Activated B cell treated with CpG ODN at 0.5 μM for 24 hours (primary cell): ENCODE results near the gene RTP3. TPM values are rescaled to one million over a fixed set of nuclear protein-coding genes. Genes with fewer than 3 reads are reported as not detected.

Experiments
- ATAC-seq: fragments of 200-7000 bp; cut with Tn5 transposase; one replicate; pipeline ENCODE4 v1.10.0; 2021; ENCODE audit warnings: low read depth, mild to moderate bottlenecking, moderate library complexity
- CTCF ChIA-PET: fragments of 350-600 bp; sonication (Branson Sonifier 250); formaldehyde crosslinking; loops from one replicate; lab custom pipeline; 2021; ENCODE audit warnings: antibody characterized with exemption; lab: Charles Lee
- POLR2A ChIA-PET: fragments of 350-600 bp; sonication (Branson Sonifier 250); formaldehyde crosslinking; loops from one replicate; lab custom pipeline; 2021; ENCODE audit warnings: antibody characterized with exemption; lab: Charles Lee
- DNase-seq: peaks from one replicate; pipeline ENCODE4 v3.0.0; 2022
- H3K27ac Mint-ChIP-seq: one replicate; pipeline ENCODE4 v1.8.0; 2020; ENCODE audit warnings: mixed read lengths
- H3K27me3 Mint-ChIP-seq: one replicate; pipeline ENCODE4 v1.8.0; 2021; ENCODE audit warnings: mixed read lengths
- H3K36me3 Mint-ChIP-seq: one replicate; pipeline ENCODE4 v1.8.0; 2021; ENCODE audit warnings: low read depth, mixed read lengths
- H3K4me1 Mint-ChIP-seq: one replicate; pipeline ENCODE4 v1.8.0; 2021; ENCODE audit warnings: mixed read lengths
- H3K4me3 Mint-ChIP-seq: one replicate; pipeline ENCODE4 v1.8.0; 2020; ENCODE audit warnings: mild to moderate bottlenecking, mixed read lengths
- H3K9me3 Mint-ChIP-seq: one replicate; pipeline ENCODE4 v1.8.0; 2020; ENCODE audit warnings: mixed read lengths
- intact Hi-C: fragments of 100-400 bp; cut with micrococcal nuclease; formaldehyde crosslinking; loops from one replicate; pipeline ENCODE4 v1.15.1; 2024
- total RNA-seq: library from RNA; stranded (reverse); gene quantifications from 2 replicates; pipeline ENCODE4 v1.2.3, GENCODE V29; 2022
- TF ChIP-seq, protein P1 (sequence below): fragments of 200-600 bp; IDR thresholded peaks from one replicate; pipeline ENCODE4 v1.8.0; 2022; ENCODE audit warnings: antibody characterized with exemption, mild to moderate bottlenecking

Gene RTP3
- total RNA-seq, 1 donor from 2014 or later, result not detected

DNA sequence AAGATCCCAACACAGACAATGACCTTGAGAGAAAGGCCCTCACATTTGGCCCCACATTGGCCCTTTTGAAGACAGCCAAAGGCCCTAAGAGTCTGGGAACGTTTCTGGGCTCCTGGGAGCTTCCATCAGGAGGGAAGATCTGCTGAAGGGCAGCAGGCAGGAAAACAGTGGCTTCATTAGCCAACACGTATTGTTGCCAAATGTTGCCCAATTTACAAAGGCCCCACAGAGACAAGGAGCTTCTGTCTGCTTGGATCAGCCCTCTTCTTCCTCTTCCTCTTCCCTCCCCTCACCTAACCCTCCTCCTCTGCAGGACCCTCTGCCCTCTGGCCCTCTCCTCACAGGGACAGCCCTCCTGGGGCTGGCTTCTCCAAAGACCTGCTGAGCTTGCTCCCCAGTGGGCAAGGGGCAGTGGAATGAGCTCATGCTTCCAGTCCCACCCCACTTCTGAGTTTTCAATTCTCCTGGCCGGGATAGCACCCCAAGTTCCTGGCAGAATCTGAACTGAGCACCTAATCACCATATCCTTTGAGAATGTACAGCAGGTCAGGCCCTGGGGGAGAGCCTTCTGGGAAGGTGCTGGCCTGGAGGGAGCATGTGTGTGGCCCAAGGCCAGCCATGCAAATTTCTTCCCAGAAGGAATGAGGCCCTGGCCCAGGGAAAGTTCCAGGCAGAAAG, 28.0 kb upstream of the RTP3 start:
- Mint-ChIP-seq H3K27ac (no peak overlapping the region), H3K27me3 (peaks cover 12% of the 10 kb centered on the region), H3K4me3 (no peak overlapping the region), H3K36me3 (no peaks in the 10 kb centered on the region), H3K9me3 (peaks cover 7% of the 10 kb centered on the region), H3K4me1 (no peaks in the 10 kb centered on the region)
- ChIA-PET POLR2A (no interaction called here), CTCF (interaction anchor here (1.2 to 1.5 kb wide), 3 partner anchors 19 to 160 kb away, joined by 3 to 4 read pairs (median 3); no protein-coding TSS in a partner anchor)
- no peak for ATAC-seq
- TF ChIP-seq, protein P1, sequence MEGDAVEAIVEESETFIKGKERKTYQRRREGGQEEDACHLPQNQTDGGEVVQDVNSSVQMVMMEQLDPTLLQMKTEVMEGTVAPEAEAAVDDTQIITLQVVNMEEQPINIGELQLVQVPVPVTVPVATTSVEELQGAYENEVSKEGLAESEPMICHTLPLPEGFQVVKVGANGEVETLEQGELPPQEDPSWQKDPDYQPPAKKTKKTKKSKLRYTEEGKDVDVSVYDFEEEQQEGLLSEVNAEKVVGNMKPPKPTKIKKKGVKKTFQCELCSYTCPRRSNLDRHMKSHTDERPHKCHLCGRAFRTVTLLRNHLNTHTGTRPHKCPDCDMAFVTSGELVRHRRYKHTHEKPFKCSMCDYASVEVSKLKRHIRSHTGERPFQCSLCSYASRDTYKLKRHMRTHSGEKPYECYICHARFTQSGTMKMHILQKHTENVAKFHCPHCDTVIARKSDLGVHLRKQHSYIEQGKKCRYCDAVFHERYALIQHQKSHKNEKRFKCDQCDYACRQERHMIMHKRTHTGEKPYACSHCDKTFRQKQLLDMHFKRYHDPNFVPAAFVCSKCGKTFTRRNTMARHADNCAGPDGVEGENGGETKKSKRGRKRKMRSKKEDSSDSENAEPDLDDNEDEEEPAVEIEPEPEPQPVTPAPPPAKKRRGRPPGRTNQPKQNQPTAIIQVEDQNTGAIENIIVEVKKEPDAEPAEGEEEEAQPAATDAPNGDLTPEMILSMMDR, result no peak
- DNase-seq, result no peak
- intact Hi-C loops, result no loop called here

- ChIA-PET CTCF (interaction anchor here (1.4 kb wide), 1 partner anchor 20 kb away, joined by 4 read pairs; no protein-coding TSS in a partner anchor), POLR2A (no interaction called here)
- Mint-ChIP-seq H3K4me1 (no peaks in the 10 kb centered on the region), H3K36me3 (no peaks in the 10 kb centered on the region), H3K27me3 (peaks cover 10% of the 10 kb centered on the region), H3K9me3 (peaks cover 11% of the 10 kb centered on the region), H3K4me3 (no peak overlapping the region), H3K27ac (no peak overlapping the region)
- TF ChIP-seq, protein P1, result no peak
- DNase-seq, result no peak
- no peak for ATAC-seq
- intact Hi-C loops, result no loop called here
Observed at GRCh38 chr3:46470831-46471230, 26.9 kb upstream of the RTP3 start.

DNA sequence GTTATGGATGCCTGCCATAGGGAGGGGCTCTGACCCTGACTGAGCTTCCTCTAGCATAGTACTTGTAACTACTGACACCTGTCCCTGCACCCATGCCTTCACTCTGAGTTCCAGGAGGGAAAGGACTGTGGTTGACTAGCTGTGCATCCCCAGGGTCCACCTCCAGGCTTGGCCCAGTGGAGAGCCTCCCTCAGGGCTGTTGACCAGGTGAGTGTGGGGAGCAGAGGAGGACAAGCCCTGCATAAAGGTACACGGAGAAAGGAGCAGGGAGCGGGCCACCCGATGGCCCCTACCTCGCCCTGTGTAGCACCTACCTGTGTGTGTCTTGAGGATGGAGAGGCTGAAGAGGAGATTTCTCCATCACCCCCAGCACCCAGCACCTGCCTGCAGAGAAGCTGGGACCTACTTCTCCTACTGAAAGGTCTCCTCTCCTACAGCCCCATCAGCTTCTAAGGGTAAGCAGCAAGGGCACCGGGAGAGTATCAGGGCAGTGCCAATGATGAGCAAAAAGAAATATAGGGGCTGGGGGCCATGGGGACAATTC, 26.3 kb upstream of the RTP3 start:
- Mint-ChIP-seq H3K9me3 (peaks cover 11% of the 10 kb centered on the region), H3K27me3 (peaks cover 10% of the 10 kb centered on the region), H3K27ac (no peak overlapping the region), H3K36me3 (no peaks in the 10 kb centered on the region), H3K4me1 (no peaks in the 10 kb centered on the region), H3K4me3 (no peak overlapping the region)
- no peak for ATAC-seq
- POLR2A ChIA-PET, result no interaction called here
- intact Hi-C loops, result no loop called here
- no peak for DNase-seq
- TF ChIP-seq, protein P1, result no peak
- CTCF ChIA-PET, result interaction anchor here (1.4 kb wide), 1 partner anchor 21 kb away, joined by 4 read pairs; no protein-coding TSS in a partner anchor

- H3K4me1 Mint-ChIP-seq, result no peaks in the 10 kb centered on the region
- no peak overlapping the region for H3K4me3 Mint-ChIP-seq
- intact Hi-C loops, result no loop called here
- peaks cover 10% of the 10 kb centered on the region for H3K27me3 Mint-ChIP-seq
- H3K27ac Mint-ChIP-seq, result no peak overlapping the region
- ChIA-PET POLR2A (no interaction called here), CTCF (no interaction called here)
- TF ChIP-seq, protein P1, result no peak
- no peaks in the 10 kb centered on the region for H3K36me3 Mint-ChIP-seq
- peaks cover 11% of the 10 kb centered on the region for H3K9me3 Mint-ChIP-seq
- DNase-seq, result no peak
- ATAC-seq, result no peak
Observed at GRCh38 chr3:46472736-46473135, 25.0 kb upstream of the RTP3 start.

GRCh38 chr3:46477145-46477544, 20.6 kb upstream of the RTP3 start:
- Mint-ChIP-seq H3K36me3 (no peaks in the 10 kb centered on the region), H3K4me3 (no peak overlapping the region), H3K27me3 (peaks cover 28% of the 10 kb centered on the region), H3K9me3 (peaks cover 11% of the 10 kb centered on the region), H3K27ac (no peak overlapping the region), H3K4me1 (no peaks in the 10 kb centered on the region)
- DNase-seq (no peak), ATAC-seq (no peak)
- intact Hi-C loops, result no loop called here
- CTCF ChIA-PET, result interaction anchor here (2.0 kb wide), 1 partner anchor 11 kb away, joined by 6 read pairs; no protein-coding TSS in a partner anchor
- TF ChIP-seq, protein P1, result no peak
- POLR2A ChIA-PET, result no interaction called here
